Endodermal cell (in vitro differentiated cells): ENCODE measurements around the gene PARP15. TPM values are rescaled to one million over a fixed set of nuclear protein-coding genes. Genes with fewer than 3 reads are reported as not detected.

Source experiments
- DNase-seq: peaks from one replicate; pipeline ENCODE4 v3.0.0-alpha.2; 2017
- H3K27ac ChIP-seq: 2 replicates; pipeline ENCODE4 v1.5.1; 2013; ENCODE audit warnings: mild to moderate bottlenecking, low read depth, low read length, moderate library complexity
- H3K27me3 ChIP-seq: 2 replicates; pipeline ENCODE4 v1.6.1; 2013; ENCODE audit warnings: mild to moderate bottlenecking, low read length, moderate library complexity; ENCODE audit not compliant: insufficient read depth, control insufficient read depth, poor library complexity, severe bottlenecking
- H3K36me3 ChIP-seq: 2 replicates; pipeline ENCODE4 v1.7.0; 2013; ENCODE audit warnings: mild to moderate bottlenecking, low read length, moderate library complexity; ENCODE audit not compliant: control insufficient read depth, insufficient read depth
- H3K4me1 ChIP-seq: one replicate; pipeline ENCODE4 v1.7.0; 2013; ENCODE audit warnings: low read length; ENCODE audit not compliant: control insufficient read depth, insufficient read depth
- H3K4me3 ChIP-seq: 2 replicates; pipeline ENCODE4 v1.5.1; 2013; ENCODE audit warnings: mild to moderate bottlenecking, low read length, moderate library complexity
- H3K9ac ChIP-seq: 2 replicates; pipeline ENCODE4 v1.6.1; 2013; ENCODE audit warnings: mild to moderate bottlenecking, low read length, moderate library complexity; ENCODE audit not compliant: poor library complexity, severe bottlenecking; ENCODE audit errors: extremely low read depth
- H3K9me3 ChIP-seq: 2 replicates; pipeline ENCODE4 v1.6.1; 2013; ENCODE audit warnings: mild to moderate bottlenecking, low read length, moderate library complexity; ENCODE audit not compliant: control insufficient read depth
- H3K27ac Mint-ChIP-seq: 2 replicates; pipeline ENCODE4 v1.8.0; 2020; ENCODE audit warnings: mixed read lengths
- H3K27me3 Mint-ChIP-seq: 2 replicates; pipeline ENCODE4 v1.8.0; 2021; ENCODE audit warnings: mild to moderate bottlenecking, mixed read lengths; ENCODE audit not compliant: insufficient read depth
- H3K36me3 Mint-ChIP-seq: 2 replicates; pipeline ENCODE4 v1.8.0; 2020; ENCODE audit warnings: low read depth, mixed read lengths
- H3K4me1 Mint-ChIP-seq: 2 replicates; pipeline ENCODE4 v1.8.0; 2020; ENCODE audit warnings: mixed read lengths
- H3K4me3 Mint-ChIP-seq: 2 replicates; pipeline ENCODE4 v1.8.0; 2020; ENCODE audit warnings: mild to moderate bottlenecking, moderate library complexity, mixed read lengths
- H3K9me3 Mint-ChIP-seq: 2 replicates; pipeline ENCODE4 v1.8.0; 2020; ENCODE audit warnings: mild to moderate bottlenecking, mixed read lengths
- WGBS, 2 experiments: methylation state at CpG; one replicate each; pipeline versions ENCODE4 v1.1.5 to v1.1.7; 2013; ENCODE audit warnings: missing lambda C conversion rate in 2 of 2, mixed read lengths in 1 of 2; ENCODE audit not compliant: insufficient coverage in 1 of 2, insufficient read length in 1 of 2; 5-methylcytosine and 5-hydroxymethylcytosine counted together
- total RNA-seq, 2 donors: library from RNA; stranded (reverse); fragmentation: NEBNext Ultra II Directional in 1 of 2; extraction: Animal tissue kit (Norgen Biotek cat#: 25700) in 1 of 2; gene quantifications; 2 replicates in 1 of 2; 3 replicates in 1 of 2; pipeline ENCODE4 v1.2.1, GENCODE V29; 2021
- TF ChIP-seq, protein P1 (sequence below): fragments of 200-600 bp; sonication (generic); conservative IDR thresholded peaks from 2 replicates; pipeline ENCODE4 v1.5.0; 2021; ENCODE audit warnings: antibody characterized with exemption, mild to moderate bottlenecking

PARP15 gene
- total RNA-seq, 2 donors from 2014 or later, result 0.18 to 0.44 TPM

DNA sequence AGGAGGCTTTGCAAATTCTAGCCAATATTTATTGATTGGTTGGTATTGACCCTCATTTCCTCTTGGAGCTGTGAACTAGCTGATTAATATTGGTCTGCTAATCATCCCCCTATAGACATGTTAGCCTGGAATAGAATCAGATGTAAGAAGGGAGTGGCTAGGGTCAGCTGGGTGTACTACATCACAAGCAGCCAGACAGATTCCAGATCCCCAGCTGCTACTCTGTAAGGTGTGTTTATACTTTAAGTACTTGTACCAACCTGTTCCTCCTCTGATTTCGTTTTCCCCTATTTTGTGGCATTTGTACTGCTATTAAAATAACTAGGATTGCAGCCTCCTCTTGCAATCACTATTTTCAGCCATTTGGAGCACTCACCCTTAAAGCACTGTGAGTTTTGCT is 49.9 kb downstream of the PARP15 start:
- peaks cover 4% of the 10 kb centered on the region for H3K27me3 Mint-ChIP-seq
- H3K4me3 Mint-ChIP-seq, result no peak overlapping the region
- Histone ChIP-seq H3K9ac (no peak overlapping the region), H3K27me3 (no peaks in the 10 kb centered on the region), H3K27ac (no peak overlapping the region), H3K9me3 (peaks cover 13% of the 10 kb centered on the region), H3K4me3 (no peak overlapping the region), H3K4me1 (no peaks in the 10 kb centered on the region), H3K36me3 (no peaks in the 10 kb centered on the region)
- H3K27ac Mint-ChIP-seq, result no peak overlapping the region
- 65% methylated on average over 1 of the region's 1 CpG; no CpG with 5 or more reads in 1 of the 2 experiments for WGBS, 2 experiments
- no peak for DNase-seq
- H3K36me3 Mint-ChIP-seq, result no peaks in the 10 kb centered on the region
- H3K4me1 Mint-ChIP-seq, result no peaks in the 10 kb centered on the region
- peaks cover 5% of the 10 kb centered on the region for H3K9me3 Mint-ChIP-seq
- TF ChIP-seq, protein P1, sequence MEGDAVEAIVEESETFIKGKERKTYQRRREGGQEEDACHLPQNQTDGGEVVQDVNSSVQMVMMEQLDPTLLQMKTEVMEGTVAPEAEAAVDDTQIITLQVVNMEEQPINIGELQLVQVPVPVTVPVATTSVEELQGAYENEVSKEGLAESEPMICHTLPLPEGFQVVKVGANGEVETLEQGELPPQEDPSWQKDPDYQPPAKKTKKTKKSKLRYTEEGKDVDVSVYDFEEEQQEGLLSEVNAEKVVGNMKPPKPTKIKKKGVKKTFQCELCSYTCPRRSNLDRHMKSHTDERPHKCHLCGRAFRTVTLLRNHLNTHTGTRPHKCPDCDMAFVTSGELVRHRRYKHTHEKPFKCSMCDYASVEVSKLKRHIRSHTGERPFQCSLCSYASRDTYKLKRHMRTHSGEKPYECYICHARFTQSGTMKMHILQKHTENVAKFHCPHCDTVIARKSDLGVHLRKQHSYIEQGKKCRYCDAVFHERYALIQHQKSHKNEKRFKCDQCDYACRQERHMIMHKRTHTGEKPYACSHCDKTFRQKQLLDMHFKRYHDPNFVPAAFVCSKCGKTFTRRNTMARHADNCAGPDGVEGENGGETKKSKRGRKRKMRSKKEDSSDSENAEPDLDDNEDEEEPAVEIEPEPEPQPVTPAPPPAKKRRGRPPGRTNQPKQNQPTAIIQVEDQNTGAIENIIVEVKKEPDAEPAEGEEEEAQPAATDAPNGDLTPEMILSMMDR, result no peak

DNA sequence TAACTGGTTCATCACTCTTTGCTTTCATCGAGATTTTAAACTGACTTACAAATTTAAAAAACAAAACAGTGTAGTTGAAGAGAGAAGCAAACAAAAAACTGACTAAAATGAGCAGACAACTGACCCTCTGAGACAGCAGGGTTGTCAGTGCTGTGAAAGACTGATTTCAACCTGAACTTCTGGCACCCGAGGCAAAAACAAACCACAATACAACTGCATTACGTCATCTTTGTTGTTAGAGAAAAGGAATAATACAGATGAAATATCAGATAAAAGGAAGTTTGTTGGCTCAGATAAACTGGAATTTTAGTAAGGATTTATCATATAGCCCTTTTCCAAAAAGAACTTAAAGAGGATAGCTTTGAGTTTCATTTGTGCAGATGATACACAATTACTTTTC is 51.1 kb downstream of the PARP15 start:
- Mint-ChIP-seq H3K36me3 (no peaks in the 10 kb centered on the region), H3K27me3 (peaks cover 4% of the 10 kb centered on the region), H3K4me3 (no peak overlapping the region), H3K4me1 (no peaks in the 10 kb centered on the region), H3K27ac (no peak overlapping the region), H3K9me3 (peaks cover 5% of the 10 kb centered on the region)
- H3K27me3 ChIP-seq, result no peaks in the 10 kb centered on the region
- DNase-seq, result no peak
- no peaks in the 10 kb centered on the region for H3K4me1 ChIP-seq
- TF ChIP-seq, protein P1, result no peak
- no peak overlapping the region for H3K4me3 ChIP-seq
- H3K36me3 ChIP-seq, result no peaks in the 10 kb centered on the region
- 92% methylated on average over 3 of the region's 3 CpGs; no CpG with 5 or more reads in 1 of the 2 experiments for WGBS, 2 experiments
- H3K27ac ChIP-seq, result no peak overlapping the region
- H3K9me3 ChIP-seq, result peaks cover 13% of the 10 kb centered on the region
- H3K9ac ChIP-seq, result no peak overlapping the region

- Histone ChIP-seq H3K36me3 (no peaks in the 10 kb centered on the region), H3K4me3 (no peak overlapping the region), H3K9ac (no peak overlapping the region), H3K4me1 (no peaks in the 10 kb centered on the region), H3K27me3 (no peaks in the 10 kb centered on the region), H3K9me3 (peaks cover 13% of the 10 kb centered on the region), H3K27ac (no peak overlapping the region)
- H3K4me3 Mint-ChIP-seq, result no peak overlapping the region
- TF ChIP-seq, protein P1, result no peak
- no peak overlapping the region for H3K27ac Mint-ChIP-seq
- no peaks in the 10 kb centered on the region for H3K36me3 Mint-ChIP-seq
- WGBS, 2 experiments, result 85 to 100% methylated on average over 1 of the region's 1 CpG
- DNase-seq, result no peak
- H3K27me3 Mint-ChIP-seq, result peaks cover 4% of the 10 kb centered on the region
- no peaks in the 10 kb centered on the region for H3K4me1 Mint-ChIP-seq
- peaks cover 5% of the 10 kb centered on the region for H3K9me3 Mint-ChIP-seq
Measured at GRCh38 chr3:122629763-122630162, 52.3 kb downstream of the PARP15 start.
